Panc1 (cell line): ENCODE results near the gene TNRC6C. TPM values are rescaled to one million over a fixed set of nuclear protein-coding genes. Genes with fewer than 3 reads are reported as not detected.

Experiments
- ATAC-seq: fragments of 200-7000 bp; cut with Tn5 transposase; 2 replicates; pipeline ENCODE4 v1.9.1; 2020; ENCODE audit warnings: mild to moderate bottlenecking, moderate library complexity
- BruUV-seq: library from RNA; stranded (reverse); fragments of 400-500 nt; replicated peaks from 2 replicates; lab custom pipeline; 2021; lab: Mats Ljungman, UMichigan
- CTCF ChIA-PET: fragments of 300-600 bp; sonication (Branson Sonifier 250); formaldehyde crosslinking; loops from one replicate; lab custom pipeline; 2022; ENCODE audit warnings: antibody characterized with exemption; lab: Charles Lee
- POLR2A ChIA-PET: fragments of 300-600 bp; sonication (Branson Sonifier 250); formaldehyde crosslinking; loops from one replicate; lab custom pipeline; 2022; ENCODE audit warnings: antibody characterized with exemption; lab: Charles Lee
- DNase-seq: peaks from one replicate; pipeline ENCODE4 v3.0.0-alpha.2; 2010; ENCODE audit warnings: low read depth, low spot score
- H3K27ac ChIP-seq: 2 replicates; pipeline ENCODE4 v1.5.1; 2011; ENCODE audit warnings: mild to moderate bottlenecking, low read length, inconsistent platforms
- H3K27me3 ChIP-seq: fragments of 200-500 bp; sonication (Bioruptor generic); 2 replicates; pipeline ENCODE4 v1.6.0; 2014; ENCODE audit warnings: low read length, inconsistent platforms; ENCODE audit not compliant: control insufficient read depth, insufficient read depth
- H3K36me3 ChIP-seq: fragments of 200-500 bp; sonication (Bioruptor generic); 2 replicates; pipeline ENCODE4 v1.5.1; 2014; ENCODE audit warnings: inconsistent platforms, mild to moderate bottlenecking, low read length, moderate library complexity; ENCODE audit not compliant: control insufficient read depth, insufficient read depth
- H3K4me1 ChIP-seq: 2 replicates; pipeline ENCODE4 v1.5.1; 2011; ENCODE audit warnings: inconsistent platforms, mild to moderate bottlenecking, low read length, moderate library complexity; ENCODE audit not compliant: control insufficient read depth, insufficient read depth
- H3K4me3 ChIP-seq, 2 experiments: 2 replicates each; pipeline ENCODE4 v1.5.1; 2011 to 2012; ENCODE audit warnings: low read depth in 2 of 2, low read length in 2 of 2, mild to moderate bottlenecking in 2 of 2, inconsistent platforms in 1 of 2, moderate library complexity in 1 of 2
- H3K9me3 ChIP-seq: fragments of 200-500 bp; sonication (Bioruptor generic); 2 replicates; pipeline ENCODE4 v1.5.1; 2014; ENCODE audit warnings: low read depth, mild to moderate bottlenecking, inconsistent platforms, low read length, moderate library complexity; ENCODE audit not compliant: control insufficient read depth, insufficient read depth
- CTCF ChIP-seq: fragments of 450-650 bp; IDR thresholded peaks from 2 replicates; pipeline ENCODE4 v1.5.1; 2017; ENCODE audit warnings: mild to moderate bottlenecking
- POLR2AphosphoS5 ChIP-seq: IDR thresholded peaks from 2 replicates; pipeline ENCODE4 v1.6.1; 2012; ENCODE audit warnings: mild to moderate bottlenecking, low read depth, low read length, moderate library complexity
- REST ChIP-seq, 2 experiments: IDR thresholded peaks; 2 replicates each; pipeline ENCODE4 v1.6.1; 2011 to 2012; ENCODE audit warnings: low read depth in 2 of 2, control low read depth in 1 of 2, low read length in 1 of 2, mild to moderate bottlenecking in 1 of 2, moderate library complexity in 1 of 2; ENCODE audit not compliant: insufficient read depth in 1 of 2
- SIN3A ChIP-seq: IDR thresholded peaks from 2 replicates; pipeline ENCODE4 v1.6.1; 2012; ENCODE audit warnings: low read depth, mild to moderate bottlenecking, low read length, moderate library complexity, borderline replicate concordance; ENCODE audit not compliant: insufficient read depth
- TCF7L2 ChIP-seq: IDR thresholded peaks from 2 replicates; pipeline ENCODE4 v1.6.1; 2011; ENCODE audit warnings: mild to moderate bottlenecking, low read depth, low read length, inconsistent platforms
- in situ Hi-C: cut with HindIII; loops from 2 replicates; pipeline ENCODE4 v1.10.0; 2016; ENCODE audit warnings: low sequenced_read_pairs, low pct_unique_long_range_greater_than_20kb
- intact Hi-C: fragments of 100-400 bp; cut with micrococcal nuclease; formaldehyde crosslinking; loops from one replicate; pipeline ENCODE4 v1.10.0; 2022; ENCODE audit not compliant: unreplicated experiment
- total RNA-seq: library from RNA; stranded (reverse); gene quantifications from one replicate; pipeline ENCODE4 v1.2.1, GENCODE V29; 2021; ENCODE audit not compliant: unreplicated experiment

TNRC6C gene
- total RNA-seq, 1 experiment from 2014 or later, result 10.1 TPM

DNA sequence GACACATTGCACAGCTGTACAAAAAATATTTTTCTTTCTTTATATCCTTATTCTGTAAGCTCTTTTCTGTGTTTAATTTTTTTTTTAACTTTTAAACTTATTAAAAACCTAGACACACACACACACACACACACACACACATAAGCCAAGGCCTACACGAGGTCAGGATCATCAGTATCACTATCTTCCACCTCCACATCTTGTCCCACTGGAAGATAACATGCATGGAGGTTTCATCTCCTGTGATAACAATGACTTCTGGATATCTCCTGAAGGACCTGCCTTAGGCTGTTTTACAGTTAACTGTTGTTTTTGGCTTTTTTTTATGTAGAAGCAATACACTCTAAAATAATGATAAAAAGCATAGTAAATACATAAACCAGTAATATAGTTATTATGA lies 71.2 kb downstream of the TNRC6C start:
- Histone ChIP-seq H3K27ac (no peak overlapping the region), H3K36me3 (no peaks in the 10 kb centered on the region), H3K27me3 (no peaks in the 10 kb centered on the region), H3K9me3 (no peaks in the 10 kb centered on the region), H3K4me1 (no peaks in the 10 kb centered on the region), H3K4me3 (no peak overlapping the region)
- in situ Hi-C loops (no loop called here), intact Hi-C loops (no loop called here)
- ChIA-PET CTCF (no interaction called here), POLR2A (interaction anchor here (0.6 kb wide), 2 partner anchors 135 to 969 kb away, joined by 3 read pairs; no protein-coding TSS in a partner anchor)
- DNase-seq (no peak), ATAC-seq (no peak)
- BruUV-seq, result no TSS peak
- TF ChIP-seq POLR2AphosphoS5, result no peak

DNA sequence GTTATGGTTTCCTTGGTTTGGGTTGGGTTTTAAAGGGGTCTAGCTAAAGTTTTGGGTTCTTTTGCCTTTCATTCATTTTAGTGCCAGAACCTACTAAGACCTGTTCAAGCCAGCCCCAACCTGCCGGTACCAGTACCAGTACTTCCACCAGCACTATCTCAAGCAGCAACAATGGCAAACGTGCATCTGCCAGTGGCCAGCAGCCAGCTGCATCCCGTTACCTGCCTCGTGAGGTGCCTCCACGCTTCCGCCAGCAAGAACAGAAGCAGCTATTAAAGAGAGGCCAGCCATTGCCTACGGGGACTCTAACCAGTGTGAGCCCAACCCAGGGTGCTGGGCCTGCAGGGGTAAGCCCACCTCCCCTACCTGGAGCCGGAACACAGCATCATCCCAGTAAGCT lies 72.9 kb downstream of the TNRC6C start:
- CTCF ChIA-PET, result no interaction called here
- no peak overlapping the region for H3K27ac ChIP-seq

More for the DNA sequence above, 72.9 kb downstream of the TNRC6C start:
- Histone ChIP-seq H3K9me3 (no peaks in the 10 kb centered on the region), H3K4me3 (no peak overlapping the region), H3K36me3 (no peaks in the 10 kb centered on the region), H3K27me3 (no peaks in the 10 kb centered on the region), H3K4me1 (no peaks in the 10 kb centered on the region)
- no TSS peak for BruUV-seq
- DNase-seq (no peak), ATAC-seq (no peak)
- in situ Hi-C loops, result no loop called here
- POLR2A ChIA-PET, result no interaction called here
- TF ChIP-seq TCF7L2, result no peak
- TF ChIP-seq POLR2AphosphoS5, result no peak
- TF ChIP-seq CTCF, result no peak
- TF ChIP-seq REST (IDR thresholded peaks at IDR 0.05; ENCODE audit: insufficient read depth in 1 of 2, low read depth in 2 of 2, low read length in 1 of 2), result no peak
- no peak for TF ChIP-seq SIN3A
- intact Hi-C loops, result no loop called here
